GM19455 (cell line): ENCODE measurements around the gene CARMIL1.

ENCODE experiments used
- ATAC-seq: cut with Tn5 transposase; IDR thresholded peaks from one replicate; pipeline ENCODE4 v1.9.1; 2021; ENCODE audit not compliant: unreplicated experiment

The CARMIL1 gene

DNA sequence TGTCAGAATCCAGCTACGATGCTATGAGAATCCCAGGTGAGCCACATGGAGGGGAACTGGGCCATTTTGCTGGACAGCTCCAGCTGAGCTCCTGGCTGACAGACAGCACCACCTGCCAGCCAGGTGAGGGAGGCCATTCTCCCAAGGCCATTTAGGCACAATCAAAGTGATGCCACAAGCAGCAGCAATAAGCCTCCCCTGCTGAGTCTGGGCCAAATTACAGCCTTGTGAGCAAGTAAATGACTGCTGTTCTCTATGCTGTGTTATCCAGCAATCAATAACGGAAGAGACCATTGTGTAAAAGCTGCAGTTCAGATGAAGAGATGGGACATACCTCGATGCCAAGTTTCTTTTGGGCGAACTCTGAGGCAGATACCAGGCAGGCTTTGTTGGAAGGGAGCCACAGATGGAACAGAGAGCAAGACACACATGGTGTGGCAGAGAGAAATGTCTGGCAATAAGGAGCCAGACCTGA lies 358.8 kb downstream of the CARMIL1 start:
- ATAC-seq: no peak

DNA sequence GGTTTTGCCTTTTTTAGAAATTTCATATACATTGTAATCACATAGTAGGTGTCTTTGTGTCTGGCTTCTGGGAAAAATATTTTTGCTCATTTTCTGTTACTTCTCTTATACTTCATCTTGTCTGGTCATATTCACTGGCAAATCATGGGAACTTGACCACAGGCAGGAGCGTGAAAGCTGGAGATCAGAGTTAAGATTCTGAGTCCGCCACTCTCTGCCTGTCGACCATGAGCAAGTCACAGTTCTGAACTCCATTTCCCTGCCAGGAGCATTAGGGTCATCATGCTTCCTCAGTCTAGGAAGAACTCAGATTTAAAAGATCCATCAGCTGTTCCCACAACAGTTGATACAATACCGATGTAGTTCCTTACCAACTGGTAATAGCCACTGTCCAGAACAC lies 360.5 kb downstream of the CARMIL1 start:
- no peak for ATAC-seq

DNA sequence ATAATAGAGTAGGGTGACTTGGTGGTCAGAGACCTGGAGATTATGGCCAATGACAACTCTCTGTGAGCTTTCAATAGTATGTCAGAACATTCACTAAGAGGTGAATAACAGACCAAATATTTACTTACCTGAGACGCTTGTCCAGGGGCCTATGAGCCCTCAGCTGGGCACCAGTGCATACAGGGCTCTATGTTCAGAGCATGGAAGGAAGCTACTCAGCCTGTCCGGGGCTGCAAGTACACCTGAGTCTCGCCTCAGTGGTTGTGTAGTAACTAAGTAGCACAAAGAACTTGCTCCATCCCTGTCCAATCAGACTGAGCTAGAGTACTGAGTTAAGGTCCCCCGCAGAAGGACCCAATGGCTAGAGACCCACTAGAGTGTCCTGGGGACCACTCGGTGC lies 361.3 kb downstream of the CARMIL1 start:
- ATAC-seq: no peak

DNA sequence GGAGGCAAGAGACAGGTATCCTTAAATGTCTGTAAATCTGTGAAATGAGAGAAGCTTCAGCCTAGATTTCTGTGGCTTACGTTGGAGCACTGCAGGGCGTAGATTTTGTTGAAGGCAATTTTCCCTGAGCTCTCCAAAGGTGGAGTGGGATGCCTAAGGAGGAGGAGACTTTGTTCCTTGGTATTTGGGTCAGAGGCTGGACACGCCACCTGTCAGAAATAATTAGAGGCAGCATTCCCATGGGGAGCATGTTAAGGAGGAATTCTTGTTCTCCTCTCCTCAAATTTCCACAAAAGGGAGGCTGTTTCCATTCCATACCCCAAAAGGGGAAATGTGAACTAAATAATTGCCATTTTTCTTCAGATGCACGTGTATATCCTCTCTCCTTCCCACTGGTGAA lies 361.7 kb downstream of the CARMIL1 start:
- no peak for ATAC-seq

DNA sequence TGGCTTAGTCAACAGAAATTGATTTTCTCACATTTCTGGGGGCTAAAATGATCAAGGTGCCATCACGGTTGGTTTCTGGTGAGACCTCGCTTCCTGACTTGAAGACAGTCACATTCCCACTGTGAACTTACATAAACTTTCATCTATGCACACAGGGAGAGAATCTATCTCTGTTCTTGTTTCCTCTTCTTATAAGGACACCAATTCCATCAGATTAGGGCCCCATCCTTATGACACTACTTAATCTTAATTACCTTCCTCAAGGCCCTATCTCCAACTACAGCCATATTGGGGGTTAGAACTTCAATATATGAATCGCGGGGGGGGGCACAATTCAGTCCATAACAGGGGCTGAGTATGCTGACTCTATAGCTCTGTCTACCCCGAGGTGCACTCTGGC lies 362.2 kb downstream of the CARMIL1 start:
- ATAC-seq: no peak

DNA sequence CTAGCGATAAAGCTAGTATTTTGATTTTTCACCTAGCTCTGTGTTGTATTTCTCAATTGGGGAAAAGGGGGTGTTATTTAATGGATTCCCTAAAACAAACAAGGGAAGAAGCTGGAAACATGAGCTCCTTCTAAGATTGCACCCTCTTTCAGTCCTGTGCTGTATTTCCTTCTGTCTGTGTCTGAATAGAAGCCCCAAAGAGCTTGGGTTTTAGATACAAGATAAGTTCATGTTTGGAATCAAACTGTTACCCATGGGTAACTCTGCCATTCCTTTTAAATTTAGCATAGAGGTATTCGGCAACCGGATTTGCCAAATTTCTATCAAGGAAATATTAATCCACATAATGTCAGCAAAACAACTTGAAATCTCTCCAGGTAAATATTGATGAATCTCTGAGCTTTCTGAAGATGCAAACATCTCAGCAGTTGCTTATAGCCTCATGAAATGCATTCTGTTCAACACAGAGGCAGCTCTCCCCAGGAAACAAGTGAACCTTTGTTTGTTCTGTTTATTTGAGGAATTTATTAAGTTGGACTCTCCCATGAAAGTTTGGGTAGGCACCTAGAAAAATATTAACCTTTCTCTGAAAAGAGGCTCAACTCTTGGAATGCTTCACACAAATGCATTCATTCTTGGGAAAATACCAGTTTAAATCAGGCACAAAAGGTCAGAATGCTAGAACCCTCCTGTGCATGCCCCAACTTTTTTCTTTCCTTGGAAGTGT lies 362.9 kb downstream of the CARMIL1 start:
- no peak for ATAC-seq

DNA sequence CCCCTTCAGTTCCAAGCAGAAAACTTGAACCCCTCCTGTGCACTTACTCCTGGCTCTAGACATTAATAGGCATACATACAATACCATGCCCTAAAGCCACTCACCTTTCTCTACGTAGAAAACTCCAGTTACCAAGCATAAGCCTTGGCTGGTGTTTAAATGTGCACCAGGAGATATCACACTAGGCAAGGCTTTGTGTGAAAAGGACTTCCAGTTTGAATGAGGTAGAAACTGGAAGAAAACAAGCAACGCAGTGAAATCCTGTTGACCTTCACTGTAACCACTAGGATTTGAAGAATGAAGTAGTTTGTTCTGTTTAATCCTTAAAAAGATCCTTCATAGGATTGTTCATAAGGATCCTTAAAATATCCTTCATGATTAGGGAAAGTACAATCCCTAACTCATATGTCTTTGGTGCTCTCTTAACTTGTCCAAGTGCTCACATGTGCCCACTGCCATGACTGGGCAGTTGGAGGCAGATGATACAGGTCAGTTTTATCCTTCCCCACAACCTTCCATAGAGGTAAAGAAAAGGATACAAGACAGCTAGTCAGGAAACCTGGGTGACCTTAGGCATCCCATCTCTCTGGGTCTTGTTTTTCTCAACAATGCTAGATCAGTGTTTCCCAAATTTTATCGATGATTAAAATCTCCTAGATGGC lies 363.6 kb downstream of the CARMIL1 start:
- no peak for ATAC-seq

DNA sequence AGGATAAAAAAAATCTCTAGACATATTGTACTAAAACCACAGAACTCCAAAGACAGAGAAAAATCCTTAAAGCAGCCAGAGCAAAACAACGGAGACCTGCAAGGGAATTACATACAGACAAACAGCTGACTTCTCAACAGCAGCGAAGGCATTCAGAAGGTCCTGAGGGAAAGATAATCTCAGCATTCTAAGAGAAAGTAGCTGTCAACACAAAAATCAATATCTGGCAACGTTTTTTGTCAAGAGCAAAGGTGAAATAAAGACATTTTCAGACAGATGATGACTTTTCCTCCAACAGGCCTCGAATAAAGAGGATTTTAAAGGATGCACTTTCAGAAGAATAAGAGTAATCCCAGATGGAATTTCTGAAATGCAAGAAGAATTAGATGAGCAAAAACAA lies 366.7 kb downstream of the CARMIL1 start:
- ATAC-seq: no peak

DNA sequence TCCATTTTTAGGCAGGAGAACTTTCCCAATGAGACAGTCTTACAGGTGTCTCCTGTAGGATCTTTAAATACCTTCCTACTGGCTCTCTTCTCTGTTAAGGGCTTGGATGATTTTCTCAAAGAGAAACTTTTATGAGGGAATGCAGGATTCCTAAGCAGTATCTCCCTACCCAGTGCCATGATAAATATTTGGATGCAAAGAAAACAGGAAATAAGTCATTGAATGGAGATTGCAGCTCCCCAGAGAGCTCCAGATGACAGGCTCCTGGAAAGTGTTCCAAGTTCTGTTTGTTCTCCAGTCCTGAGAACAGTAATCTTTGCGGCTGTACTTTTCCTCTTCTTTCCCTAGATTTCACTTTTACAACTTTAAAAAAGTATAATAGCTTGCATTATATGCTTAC lies 370.4 kb downstream of the CARMIL1 start:
- ATAC-seq: no peak

DNA sequence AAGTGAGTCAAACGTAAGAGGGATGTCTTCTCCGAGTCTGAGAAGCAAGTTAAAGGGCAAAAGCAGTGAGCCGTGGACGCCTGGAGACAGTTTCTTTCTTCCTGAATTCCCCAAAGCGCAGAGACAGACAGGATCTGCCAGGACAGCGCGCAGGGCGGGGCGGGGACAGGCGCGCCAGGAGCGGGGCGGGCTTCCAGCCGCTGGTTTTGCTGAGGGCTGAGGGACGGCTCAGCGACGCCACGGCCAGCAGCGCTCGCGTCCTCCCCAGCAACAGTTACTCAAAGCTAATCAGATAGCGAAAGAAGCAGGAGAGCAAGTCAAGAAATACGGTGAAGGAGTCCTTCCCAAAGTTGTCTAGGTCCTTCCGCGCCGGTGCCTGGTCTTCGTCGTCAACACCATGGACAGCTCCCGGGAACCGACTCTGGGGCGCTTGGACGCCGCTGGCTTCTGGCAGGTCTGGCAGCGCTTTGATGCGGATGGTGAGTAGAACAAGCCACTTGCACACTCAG lies 372.9 kb downstream of the CARMIL1 start, which contains the start of gene SCGN:
Gene SCGN (plus strand): TSS at position 209 of the 509 bp plus-strand sequence. CDS start 189 bp downstream, at position 398.
- no peak for ATAC-seq

DNA sequence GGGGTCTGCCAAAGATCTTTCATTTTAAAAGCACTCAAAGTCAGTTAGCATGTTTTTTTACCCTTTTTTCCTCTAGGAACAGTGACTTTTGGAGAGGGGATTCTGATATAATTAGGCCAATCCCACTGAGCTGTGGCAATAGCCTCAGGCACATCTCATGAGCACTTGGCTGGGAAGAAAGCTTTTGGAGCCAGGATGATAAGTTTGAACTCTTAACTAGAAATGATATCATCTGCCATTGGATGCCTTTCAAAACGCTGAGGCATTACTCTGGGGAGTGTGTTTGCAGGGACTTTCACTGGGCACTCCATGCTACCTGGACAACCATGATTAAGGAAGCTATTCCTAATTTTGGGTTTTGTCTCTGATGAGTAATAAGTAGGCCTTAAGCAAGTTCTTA lies 376.5 kb downstream of the CARMIL1 start:
- no peak for ATAC-seq

DNA sequence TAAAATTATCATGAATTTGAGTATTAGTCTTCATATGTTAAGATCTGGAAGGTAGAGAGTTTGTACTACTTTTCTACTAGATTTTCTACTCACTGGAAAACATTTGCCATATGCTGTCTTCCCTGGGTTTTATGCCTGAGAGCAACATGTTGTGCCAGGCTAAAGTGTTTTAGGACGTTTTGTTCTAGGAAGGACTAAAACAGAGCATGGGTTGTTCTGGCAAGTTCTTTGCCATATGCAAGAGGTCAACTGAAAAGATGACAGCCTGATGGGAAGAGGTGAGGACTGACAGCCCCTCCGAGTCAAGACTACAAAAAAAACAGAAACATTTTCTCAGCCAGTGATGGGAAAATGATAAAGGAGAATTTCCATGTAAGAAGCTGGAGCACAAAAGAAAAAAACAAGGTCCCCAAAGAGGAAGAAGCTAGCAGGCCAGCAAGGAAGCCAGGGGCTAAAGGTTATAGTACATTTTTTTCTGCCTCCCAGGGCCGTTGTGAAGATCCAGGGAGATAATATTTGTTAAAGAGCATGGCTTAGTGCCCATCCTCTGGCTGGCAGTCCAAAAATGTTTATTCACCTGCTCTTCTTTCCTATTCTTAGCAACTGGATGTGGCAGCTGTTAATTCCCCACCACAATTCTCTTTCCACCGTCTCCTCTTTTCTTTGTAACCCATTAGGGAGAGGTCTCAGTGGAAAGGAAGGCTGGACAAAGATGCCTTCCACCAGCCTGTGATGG lies 380.6 kb downstream of the CARMIL1 start:
- no peak for ATAC-seq

DNA sequence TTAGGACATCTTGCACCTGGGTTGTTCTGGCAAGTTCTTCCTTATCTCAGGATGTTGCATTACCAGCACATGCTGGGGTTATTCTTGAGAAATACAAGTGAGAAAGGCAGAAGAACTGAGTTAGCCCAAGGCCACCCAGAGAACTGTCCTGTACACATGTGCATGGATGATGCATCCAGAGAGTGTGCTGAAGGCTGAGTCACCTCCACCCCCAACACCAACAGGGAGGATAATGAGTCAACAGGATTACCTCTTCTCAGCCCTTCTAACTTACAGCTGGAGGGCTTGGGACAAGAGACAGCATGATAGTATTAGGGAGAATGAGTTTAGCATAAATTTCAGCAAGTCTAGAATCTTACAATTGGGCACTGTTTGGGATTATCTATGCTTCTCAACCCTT lies 381.3 kb downstream of the CARMIL1 start:
- ATAC-seq: no peak

DNA sequence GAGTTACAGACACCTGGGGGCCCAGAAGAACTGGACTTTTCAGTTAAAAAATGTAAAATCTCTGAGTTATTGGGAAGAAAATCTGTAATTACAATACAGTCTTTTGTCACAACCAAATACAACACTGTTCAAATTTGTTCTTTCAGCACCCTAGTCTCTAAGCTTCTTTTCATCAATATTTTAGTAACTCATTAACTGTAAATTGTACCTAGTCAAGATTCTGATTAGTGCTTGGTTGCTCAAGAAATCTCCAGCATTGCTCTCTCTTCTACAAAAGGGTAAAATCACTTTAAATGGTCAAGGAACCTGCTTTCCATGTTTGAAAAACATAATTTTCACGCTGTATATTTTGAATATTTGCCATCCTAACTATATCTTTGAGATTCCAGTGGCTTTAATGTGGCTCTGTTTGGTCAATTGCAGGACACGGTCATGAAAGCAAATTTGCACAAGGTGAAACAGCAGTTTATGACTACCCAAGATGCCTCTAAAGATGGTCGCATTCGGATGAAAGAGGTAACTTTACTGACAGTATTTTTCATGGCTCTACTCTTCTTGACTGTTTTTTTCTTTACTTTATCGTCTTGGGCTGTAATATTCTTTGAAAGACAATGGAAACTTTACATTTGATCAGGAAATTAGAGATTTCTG lies 382.1 kb downstream of the CARMIL1 start:
- no peak for ATAC-seq

DNA sequence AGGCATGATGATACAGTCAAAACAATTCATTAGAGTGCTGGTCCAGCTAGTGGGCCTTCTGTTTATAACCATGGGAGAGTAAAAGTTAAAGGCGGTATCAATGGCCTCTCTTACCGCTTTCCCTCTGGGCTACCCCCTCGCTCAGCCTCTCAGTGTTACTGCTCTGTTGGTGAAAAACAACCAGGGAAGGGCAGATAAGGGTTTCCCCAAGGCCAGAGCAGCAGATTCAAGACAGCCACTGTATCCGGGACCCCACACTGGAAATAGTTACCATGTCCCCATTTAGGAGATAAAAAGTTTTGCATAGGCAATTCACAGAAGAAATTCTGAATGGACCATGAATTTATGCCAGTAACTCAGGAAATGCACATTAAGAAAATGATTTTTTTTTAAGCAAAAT lies 386.3 kb downstream of the CARMIL1 start:
- no peak for ATAC-seq

DNA sequence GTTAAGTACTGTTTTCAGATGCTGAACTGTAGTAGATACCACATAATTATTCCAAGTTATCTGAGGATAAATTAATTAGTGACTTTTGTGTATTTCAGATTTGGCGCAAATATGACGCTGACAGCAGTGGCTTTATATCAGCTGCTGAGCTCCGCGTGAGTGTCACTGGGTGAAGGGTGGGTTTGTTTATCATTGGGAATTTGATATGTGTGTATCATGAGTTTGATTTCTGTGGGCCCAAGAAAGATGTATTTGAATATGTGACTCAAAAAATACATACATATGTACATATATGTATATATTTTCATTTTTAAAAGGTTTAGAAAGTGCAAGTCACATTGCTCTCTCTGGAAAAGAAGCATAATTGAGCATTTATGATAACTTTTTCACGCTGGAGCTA lies 390.2 kb downstream of the CARMIL1 start:
- ATAC-seq: no peak
